ENCODE results near the gene SPTSSA.
A peak's percentile ranks its signal among the peaks of the same experiment; 100 is the strongest.
"Not testable (repeated sequence)": the region's sequence is repeated elsewhere in the genome, so short reads cannot be mapped to it uniquely, and the experiment has no call there.

The SPTSSA gene

DNA sequence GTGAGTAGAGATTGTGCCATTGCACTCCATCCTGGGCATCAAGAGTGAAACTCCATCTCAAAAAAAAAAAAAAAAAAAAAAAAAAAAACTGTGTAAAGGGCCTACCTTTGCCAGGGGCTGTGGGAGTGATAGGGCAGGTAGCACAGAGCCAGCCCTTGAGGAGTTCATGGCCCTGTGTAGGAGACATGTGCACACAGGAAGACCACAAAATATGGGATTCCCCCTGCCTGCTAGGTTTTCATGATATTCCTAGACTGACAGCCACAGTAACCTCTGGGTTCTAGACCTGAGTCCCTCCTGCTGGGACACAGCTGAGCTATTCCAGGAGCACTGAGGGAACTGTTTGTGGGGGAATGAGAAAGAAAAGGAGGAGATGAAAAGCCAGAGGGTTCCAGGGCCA is 8.3 kb upstream of the SPTSSA start:
- DNase-seq (ENCODE audit: low spot score) = no peak

DNA sequence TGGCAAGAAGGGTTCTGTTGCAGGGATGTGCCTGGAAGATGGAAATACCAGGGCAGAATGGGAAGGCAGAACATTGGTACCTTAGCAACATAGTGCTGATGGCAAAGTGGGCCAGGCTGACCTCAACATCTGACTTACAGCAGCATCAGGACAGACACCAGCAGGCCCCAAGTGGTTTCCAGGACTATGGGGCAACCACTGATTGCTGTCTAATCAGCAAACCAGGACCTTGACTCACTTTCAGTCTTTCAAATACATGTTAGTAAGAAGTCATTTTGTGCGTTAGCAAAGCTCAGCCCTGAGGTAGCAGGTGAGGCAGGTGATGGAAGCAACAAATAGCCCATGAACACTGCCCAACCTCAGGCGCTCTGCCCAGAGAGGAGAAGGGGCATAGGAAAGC is 4.7 kb upstream of the SPTSSA start:
- DNase-seq (ENCODE audit: low spot score) = no peak

DNA sequence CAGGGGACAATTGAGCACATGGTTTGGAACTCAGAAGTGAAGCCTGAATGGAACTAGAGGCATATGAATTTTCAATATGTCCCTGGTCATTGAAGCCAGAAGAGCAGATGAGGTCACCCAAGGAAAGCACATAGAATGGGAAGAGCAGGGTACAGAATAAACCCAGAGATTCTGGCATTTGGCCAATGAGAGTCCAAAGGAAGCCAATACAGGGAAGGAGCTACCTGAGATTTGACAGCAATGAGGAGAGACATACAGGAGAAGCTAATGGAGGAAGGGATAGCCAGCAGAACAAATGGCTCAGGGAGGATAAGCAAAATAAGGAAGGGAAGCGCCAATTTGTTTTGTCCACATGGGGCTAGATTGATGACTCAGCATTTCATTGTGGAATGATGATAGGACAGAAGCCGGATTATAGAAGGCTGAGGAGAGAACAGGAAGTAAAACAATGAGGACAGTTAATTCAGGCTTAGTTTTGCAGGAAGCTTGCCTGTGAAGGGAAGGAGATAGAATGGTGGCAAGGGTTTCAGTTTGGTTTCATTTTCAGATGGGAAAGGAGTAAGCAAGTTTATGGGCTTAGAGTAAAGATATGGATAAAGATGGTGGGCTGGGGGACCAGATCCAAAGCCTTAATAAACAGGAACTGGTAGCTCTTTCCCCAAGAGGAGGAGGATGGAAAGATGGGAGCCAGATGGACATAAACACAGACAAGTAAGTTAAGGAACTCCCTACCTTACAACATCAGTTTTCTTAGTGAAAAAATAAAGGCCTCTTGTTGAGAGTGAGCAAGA is 3.2 kb upstream of the SPTSSA start:
- no peak for DNase-seq (ENCODE audit: low spot score)

DNA sequence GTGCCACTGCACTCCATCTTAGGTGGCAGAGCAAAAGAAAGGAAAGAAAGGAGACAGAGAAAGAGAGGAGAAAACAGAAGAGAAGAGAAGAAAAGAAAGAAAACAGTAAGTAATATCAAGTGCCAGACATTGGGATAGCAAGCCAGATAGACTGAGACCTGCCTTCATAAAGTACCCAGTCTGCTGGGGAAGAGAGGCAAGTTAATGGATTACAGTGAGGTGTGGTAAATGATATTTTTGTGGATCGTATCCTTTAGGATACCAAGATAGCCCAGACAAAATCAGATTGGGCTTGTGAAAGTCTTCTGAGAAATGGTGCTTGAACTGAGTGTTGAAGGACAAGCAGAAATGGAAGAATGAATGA is 1.5 kb upstream of the SPTSSA start:
- DNase-seq (ENCODE audit: low spot score) = no peak

DNA sequence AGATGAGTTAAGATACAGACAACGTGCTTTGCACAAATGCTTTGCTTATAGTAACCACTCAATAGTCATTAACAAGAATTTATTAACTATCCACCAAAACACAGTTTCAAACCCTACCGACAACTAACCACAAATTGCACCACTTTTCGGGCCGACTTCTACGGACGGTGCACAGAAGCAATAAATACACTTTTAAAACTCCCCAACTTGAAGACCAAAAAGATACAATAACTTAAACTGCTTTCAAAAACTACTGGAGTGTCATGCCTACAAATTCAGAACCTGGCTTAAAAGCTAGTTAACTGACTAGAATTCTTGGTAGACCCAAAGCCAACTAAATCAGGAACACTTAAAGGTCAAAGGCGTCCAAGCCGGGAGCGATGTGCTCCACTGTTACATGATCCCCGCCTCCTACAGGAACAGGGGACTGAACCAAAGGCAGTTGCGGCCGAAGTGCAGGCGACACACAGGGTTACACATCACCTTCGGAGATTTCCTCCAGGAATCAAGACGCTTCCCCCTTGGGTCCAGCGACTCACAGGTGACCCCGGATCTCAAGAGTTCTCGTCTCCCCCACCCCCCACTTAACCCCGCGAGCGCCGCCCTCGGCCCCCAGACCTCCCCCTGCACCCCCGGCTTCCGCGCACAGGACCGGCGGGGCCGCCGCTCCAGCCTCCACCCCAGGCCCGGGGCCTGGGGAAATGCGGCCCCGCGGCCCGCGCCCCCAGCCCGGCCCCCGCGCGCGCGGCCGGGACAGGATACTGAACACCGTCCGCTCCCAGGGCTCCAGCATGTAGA is 507 bp downstream of the SPTSSA start:
- peak; percentile 42 for DNase-seq (ENCODE audit: low spot score)

DNA sequence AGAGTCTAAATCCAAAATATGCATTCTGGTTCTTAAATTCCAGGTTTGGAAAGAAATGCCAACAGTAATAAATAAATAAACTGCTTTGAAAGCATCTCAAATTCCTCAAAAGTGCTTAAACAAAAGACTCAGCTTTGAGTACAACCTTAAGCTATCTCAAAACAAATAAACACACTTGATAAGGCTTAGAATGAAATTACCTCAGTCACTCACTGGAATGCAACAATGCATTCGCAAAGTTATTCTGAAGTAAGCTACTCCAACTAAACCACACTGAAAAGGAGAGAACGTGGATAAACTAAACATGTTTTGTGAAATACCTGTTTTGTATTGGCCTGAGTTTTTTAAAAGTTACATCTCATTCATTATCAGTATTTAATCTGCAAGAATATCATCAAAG is 1.2 kb downstream of the SPTSSA start:
- no peak for DNase-seq (ENCODE audit: low spot score)

DNA sequence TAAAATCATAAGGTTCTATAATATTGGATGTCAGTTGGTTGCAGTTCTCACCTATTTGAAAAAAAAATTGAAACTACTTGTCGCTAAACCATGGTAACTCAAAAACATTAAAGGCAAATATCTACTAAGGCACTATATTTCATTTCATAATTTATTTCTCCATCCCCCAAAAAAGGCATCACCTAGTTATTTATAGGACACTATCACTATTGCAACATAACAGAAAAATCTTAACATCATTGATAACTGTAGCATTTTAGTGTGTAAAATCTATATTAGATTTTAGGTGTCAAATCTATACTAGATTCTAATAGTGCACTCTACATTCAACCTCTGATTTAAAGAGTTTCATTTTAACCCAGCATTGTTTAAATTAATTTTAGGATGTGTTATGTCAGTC is 1.7 kb downstream of the SPTSSA start:
- DNase-seq (ENCODE audit: low spot score) = no peak

DNA sequence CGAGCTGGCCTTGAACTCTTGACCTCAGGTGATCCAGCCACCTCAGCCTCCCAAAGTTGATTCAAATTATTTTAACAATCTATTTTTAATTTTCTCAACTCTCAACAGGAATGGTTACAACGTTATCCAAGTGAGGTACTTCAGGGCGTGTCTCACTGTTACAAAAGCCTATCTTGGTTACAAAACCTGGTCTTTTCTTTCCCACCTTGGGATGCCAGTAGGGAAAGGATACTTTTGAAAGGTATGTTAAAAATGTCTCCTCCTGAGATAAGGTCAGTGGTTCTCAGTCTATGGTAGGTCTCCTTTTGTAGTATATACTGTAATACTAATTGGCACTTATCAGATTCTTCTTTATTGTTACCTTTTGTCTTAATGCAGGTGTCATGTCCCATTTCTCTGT is 4.9 kb downstream of the SPTSSA start:
- DNase-seq (ENCODE audit: low spot score) = no peak

DNA sequence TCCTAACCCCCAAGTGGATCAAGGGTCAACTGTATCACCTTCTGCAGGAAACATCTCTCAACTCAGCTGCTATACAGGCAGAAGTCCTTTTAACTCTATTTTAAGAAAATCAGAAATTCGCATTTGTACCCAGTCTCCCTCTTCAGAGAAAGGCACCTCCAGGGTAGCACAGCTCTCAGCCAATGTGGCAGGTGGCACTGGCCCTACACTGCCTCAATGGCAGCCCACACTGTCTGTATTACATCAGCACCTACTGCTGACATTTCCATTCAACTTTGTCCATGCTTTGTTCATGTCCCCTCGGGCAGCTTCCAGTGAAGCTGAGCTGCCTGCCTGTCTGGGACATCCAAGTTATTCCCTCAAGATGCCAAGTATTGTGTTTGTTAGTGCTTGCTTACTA is 8.8 kb downstream of the SPTSSA start:
- DNase-seq (ENCODE audit: low spot score) = no peak

DNA sequence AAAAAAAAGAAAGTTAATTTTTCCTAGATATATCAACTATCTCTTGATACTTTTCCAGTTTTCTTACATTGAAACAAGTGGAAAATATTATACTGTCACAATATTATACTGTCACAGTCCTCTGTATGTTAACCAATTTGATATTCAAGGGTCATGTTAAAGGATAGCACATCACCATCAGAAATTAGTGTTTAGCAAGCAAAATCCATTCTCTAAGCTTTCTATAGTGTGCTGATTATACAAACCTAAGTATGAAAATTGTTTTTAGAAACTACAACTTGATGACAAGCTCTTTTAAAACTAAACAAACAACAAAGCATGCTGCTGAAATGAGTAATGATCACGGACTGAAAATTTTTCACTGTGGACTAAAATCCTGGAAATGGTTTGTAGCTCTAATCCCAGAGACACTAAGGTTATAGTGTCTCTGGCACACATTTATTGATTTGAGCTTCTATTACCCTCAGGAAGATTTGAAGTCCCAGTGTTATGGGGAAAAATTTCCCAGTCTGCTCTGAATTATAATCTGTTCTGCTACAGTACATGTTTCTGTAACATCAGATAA is 9.7 kb downstream of the SPTSSA start:
- no peak for DNase-seq (ENCODE audit: low spot score)

DNA sequence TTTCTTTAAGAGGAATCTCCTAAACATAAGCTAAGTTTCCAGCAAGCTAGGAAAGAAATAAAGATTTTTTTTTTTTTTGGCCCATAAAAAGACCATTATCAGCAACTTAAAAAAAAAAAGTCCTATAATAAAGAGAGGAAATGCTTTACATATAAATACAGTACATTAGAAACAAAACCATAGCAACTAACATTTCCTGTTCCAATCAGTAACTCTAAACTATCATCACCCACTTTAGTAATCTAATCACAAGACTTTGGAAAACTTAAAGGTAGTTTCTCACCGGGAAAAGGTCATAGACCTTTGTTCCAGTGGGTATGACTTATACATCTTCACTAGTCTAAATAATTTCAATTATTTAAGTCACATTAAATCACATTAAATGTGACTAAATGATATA is 11.1 kb downstream of the SPTSSA start:
- no peak for DNase-seq (ENCODE audit: low spot score)

DNA sequence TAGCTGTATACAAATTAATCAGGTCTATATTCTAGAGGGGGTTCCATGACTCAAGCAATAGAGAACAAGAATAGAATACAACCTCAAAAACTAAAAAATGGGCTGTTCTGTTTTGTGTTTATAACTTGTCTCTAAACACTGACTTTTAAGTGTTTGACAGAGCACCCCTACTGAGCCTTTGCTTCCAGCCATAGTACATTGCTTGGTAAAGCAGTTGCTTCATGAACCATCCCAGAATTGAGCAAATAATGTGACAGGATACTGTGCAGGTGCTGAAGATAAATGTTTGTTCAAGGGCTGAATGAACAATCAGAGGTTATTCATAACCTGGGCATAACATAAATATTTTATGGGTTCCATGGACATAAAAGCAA is 11.5 kb downstream of the SPTSSA start:
- no peak for DNase-seq (ENCODE audit: low spot score)

DNA sequence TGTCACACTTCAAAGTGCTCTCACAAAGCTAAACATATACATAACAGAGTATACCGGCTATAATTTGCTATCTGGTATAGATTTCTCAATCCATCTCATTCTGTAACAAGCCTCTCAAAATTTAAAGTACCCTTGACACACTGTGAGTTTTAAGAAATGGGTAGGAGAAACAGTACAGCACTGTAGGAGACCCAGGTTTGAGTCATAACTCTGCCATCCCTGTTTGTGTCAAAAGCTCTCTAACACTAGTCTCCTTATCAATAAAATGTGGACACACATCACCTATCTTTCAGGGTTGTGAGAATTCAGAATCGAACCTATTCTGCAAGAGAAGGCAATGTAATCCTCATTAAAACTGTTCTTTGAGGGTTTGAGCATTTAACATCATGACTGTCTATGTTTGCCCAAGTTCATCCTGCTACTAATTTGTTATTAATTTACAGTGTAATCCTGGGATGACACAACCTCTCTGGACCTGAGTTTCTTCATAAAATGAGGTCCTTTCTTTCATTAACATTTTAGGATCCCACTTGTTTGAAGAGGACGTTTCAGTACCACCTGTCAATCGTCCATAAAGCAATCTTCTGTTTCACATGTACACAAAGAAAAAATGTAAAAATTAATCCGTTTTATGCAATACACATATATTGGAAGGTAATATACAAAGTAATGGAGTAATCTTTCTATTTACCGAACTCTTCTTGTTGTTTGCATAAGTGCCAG is 12.1 kb downstream of the SPTSSA start:
- no peak for DNase-seq (ENCODE audit: low spot score)

DNA sequence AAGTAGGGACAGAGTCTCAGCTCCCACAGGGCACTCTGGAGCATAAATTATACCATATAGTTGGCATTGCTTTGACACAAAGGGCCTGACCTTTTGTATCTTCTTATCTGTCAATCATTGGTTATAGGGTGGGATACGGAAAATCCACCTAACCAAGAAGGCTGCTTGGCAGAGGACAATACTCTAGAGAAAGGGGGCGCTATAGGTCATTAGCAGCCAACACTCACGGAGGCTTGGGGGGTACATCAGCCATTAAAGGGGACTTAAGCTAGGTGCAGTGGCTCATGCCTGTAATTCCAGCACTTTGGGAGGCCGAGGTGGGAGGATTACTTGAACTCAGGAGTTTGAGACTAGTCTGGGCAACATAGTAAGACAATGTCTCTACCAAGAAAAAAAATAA is 22.9 kb downstream of the SPTSSA start:
- no peak for DNase-seq (ENCODE audit: low spot score)

DNA sequence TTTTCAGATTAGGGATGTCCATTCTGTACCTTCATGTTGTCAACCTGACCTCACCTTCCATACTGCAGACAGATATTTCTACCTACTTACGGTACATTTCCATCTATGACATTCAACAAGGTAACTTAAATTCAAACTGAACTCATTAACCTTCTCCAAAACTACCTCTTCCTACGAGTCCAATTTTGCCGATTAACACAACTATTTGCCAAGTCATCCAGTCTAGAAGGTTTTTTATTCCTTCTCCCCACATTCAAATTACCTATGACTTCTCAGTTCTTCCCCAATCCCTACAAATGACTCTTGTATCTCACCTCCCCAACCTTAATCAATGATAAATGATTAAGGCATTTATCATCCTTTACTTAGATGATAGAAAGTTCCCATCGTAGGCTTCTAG is 23.6 kb downstream of the SPTSSA start:
- DNase-seq (ENCODE audit: low spot score) = no peak

DNA sequence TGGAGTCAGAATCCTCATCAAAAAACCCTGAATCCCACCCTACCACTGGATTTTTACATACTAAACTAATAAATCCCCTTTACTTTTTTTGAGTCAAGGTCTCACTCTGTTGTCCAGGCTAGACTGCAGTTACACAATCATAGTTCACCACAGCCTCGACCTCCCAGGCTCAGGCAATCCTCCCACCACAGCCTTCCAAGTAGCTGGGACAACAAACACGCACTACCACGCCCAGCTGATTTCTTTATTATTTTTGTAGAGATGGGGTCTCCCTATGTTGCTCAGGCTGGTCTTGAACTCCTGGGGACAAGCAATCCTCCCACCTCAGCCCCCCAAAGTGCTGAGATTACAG is 24.3 kb downstream of the SPTSSA start:
- DNase-seq (ENCODE audit: low spot score) = no peak

DNA sequence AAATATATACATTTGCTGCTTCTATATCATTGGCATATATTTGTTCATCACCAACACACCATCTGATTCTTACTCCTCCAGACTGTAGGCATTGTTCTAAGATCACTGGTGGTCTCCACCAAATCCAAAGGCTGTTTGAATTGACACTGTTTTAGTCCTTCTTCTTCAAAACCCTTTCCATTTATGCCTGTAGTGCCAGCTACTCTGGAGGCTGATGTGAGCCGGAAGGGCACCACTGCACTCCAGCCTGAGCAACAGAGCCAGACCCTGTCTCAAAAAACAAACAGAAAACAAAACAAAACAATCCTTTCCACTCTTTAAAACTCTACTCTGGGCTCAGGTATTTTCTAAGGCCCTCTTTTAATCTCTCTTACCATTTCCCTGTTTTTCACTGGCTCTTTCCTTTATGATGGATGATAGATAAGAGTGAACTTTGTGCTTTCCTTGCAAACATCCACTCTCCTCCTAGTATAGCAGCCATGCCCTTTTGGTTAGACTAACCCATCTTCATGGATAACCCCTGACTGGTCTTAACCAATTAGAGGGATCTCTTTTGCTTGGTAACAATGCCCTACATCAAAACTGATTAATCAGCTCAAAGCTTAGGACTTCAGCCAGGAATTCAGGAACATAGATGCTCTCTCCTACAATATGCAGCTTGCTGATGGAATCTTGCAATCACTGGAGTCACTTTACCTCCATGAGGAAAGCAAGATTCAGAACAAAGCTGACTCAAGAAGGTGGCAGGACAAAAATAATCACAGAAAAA is 24.9 kb downstream of the SPTSSA start:
- no peak for DNase-seq (ENCODE audit: low spot score)

DNA sequence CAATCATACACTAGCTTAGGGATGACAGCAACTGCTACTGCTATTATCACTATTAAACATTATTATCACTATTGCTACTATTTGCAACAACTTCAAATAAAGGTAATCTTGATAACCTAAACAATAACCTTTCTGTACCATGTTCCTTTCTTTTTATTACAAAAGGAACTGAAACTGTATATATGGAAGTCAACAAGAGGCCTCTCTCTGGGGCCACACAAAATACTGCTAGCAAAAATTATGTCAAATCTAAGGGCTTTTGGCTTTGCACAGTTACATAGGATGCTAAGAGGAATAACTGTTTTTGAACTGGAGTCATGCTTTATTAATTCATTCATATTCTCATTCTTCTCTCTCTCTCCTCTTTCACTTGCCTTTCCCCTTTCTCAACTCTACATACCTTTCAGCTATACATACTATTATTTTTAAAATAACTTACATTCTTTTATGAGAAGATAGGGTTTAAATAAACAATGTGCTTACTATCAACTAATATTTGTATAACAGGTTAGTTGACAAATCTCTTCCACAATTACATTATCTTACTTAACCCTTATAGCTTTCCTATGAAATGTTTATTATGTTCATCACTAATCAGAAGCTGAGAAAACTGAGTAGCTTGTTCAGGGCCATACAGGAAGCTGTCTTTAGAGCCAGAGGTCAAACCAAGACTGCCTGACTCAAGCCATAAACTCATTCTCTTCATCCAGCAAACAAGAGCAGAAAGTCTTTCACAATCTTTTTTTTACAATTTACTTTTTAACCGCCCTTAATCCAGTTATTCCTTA is 25.7 kb downstream of the SPTSSA start:
- DNase-seq (ENCODE audit: low spot score) = no peak

DNA sequence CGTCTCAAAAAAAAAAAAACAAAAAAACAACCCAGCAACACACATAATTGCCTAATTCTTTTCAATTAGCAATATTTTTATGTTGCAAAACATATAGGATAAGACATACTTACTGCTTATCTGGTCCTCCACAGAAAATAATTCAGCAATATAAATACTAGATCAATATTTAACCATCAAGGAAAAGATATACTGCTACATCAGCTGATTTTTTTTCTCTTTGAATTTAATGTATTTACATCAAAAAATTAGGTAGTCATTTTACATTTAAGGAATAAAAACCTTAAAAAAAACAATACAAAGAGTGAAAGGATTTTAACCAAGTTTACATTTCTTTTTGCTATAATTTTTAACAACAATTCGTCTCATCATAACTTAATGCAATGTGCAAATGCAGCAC is 28.1 kb downstream of the SPTSSA start:
- no peak for DNase-seq (ENCODE audit: low spot score)

DNA sequence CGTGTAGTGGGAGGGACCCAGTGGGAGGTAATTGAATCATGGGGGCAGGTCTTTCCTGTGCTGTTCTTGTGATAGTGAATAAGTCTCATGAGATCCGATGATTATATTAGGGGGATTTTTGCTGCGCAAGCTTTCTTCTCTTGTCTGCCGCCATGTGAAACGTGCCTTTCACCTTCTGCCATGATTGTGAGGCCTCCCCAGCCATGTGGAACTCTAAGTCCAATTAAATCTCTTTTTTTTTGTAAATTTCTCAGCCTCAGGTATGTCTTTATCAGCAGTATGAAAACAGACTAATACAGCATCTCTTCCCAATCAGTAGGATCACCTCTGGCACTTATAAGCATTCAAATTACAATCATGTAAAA is 34.0 kb downstream of the SPTSSA start:
- DNase-seq (ENCODE audit: low spot score) = not testable (repeated sequence)

Measured in putamen (tissue), 1 donor.